Panc1 (cell line): Measurements from ENCODE around the gene LDB2.

Source experiments
- POLR2AphosphoS5 ChIP-seq: IDR thresholded peaks from 2 replicates; pipeline ENCODE4 v1.6.1; 2012; ENCODE audit warnings: mild to moderate bottlenecking, low read depth, low read length, moderate library complexity
- SIN3A ChIP-seq: IDR thresholded peaks from 2 replicates; pipeline ENCODE4 v1.6.1; 2012; ENCODE audit warnings: low read depth, mild to moderate bottlenecking, low read length, moderate library complexity, borderline replicate concordance; ENCODE audit not compliant: insufficient read depth
- TCF7L2 ChIP-seq: IDR thresholded peaks from 2 replicates; pipeline ENCODE4 v1.6.1; 2011; ENCODE audit warnings: mild to moderate bottlenecking, low read depth, low read length, inconsistent platforms
- TF ChIP-seq, protein P1 (sequence below): fragments of 450-650 bp; IDR thresholded peaks from 2 replicates; pipeline ENCODE4 v1.5.1; 2017; ENCODE audit warnings: mild to moderate bottlenecking
- TF ChIP-seq, protein P2 (sequence below), 2 experiments: IDR thresholded peaks; 2 replicates each; pipeline ENCODE4 v1.6.1; 2011 to 2012; ENCODE audit warnings: low read depth in 2 of 2, control low read depth in 1 of 2, low read length in 1 of 2, mild to moderate bottlenecking in 1 of 2, moderate library complexity in 1 of 2; ENCODE audit not compliant: insufficient read depth in 1 of 2

DNA sequence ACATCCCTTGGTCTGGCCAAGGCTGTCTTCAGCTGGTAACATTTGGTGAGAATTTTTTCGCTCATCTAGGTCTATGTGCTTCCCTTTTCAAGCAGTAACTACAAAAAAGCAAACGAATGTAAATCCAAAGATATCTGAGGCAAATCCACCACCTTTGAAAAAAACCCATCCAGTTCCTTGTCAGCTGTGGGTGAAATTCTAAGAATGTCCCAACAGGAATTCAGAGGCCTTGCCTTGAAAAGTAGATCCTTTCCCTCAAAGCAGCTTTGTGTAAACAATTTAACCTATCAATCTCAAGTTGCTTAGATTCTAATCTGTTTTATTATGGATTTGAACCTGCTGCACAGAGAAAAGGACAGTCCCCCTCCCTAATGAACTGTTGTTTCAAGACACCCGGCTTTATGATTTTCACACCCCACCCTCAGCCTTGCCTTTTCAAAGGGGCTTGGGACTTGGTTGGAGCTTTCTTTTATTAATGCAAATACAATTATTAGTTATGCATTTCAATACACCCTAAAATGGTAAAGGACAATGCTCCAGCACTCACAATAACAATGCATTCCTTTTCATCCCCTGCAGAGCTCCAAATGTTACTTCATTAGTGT lies 166.6 kb downstream of the LDB2 start:
- TF ChIP-seq, protein P1, sequence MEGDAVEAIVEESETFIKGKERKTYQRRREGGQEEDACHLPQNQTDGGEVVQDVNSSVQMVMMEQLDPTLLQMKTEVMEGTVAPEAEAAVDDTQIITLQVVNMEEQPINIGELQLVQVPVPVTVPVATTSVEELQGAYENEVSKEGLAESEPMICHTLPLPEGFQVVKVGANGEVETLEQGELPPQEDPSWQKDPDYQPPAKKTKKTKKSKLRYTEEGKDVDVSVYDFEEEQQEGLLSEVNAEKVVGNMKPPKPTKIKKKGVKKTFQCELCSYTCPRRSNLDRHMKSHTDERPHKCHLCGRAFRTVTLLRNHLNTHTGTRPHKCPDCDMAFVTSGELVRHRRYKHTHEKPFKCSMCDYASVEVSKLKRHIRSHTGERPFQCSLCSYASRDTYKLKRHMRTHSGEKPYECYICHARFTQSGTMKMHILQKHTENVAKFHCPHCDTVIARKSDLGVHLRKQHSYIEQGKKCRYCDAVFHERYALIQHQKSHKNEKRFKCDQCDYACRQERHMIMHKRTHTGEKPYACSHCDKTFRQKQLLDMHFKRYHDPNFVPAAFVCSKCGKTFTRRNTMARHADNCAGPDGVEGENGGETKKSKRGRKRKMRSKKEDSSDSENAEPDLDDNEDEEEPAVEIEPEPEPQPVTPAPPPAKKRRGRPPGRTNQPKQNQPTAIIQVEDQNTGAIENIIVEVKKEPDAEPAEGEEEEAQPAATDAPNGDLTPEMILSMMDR, result no peak
- TF ChIP-seq, protein P2, sequence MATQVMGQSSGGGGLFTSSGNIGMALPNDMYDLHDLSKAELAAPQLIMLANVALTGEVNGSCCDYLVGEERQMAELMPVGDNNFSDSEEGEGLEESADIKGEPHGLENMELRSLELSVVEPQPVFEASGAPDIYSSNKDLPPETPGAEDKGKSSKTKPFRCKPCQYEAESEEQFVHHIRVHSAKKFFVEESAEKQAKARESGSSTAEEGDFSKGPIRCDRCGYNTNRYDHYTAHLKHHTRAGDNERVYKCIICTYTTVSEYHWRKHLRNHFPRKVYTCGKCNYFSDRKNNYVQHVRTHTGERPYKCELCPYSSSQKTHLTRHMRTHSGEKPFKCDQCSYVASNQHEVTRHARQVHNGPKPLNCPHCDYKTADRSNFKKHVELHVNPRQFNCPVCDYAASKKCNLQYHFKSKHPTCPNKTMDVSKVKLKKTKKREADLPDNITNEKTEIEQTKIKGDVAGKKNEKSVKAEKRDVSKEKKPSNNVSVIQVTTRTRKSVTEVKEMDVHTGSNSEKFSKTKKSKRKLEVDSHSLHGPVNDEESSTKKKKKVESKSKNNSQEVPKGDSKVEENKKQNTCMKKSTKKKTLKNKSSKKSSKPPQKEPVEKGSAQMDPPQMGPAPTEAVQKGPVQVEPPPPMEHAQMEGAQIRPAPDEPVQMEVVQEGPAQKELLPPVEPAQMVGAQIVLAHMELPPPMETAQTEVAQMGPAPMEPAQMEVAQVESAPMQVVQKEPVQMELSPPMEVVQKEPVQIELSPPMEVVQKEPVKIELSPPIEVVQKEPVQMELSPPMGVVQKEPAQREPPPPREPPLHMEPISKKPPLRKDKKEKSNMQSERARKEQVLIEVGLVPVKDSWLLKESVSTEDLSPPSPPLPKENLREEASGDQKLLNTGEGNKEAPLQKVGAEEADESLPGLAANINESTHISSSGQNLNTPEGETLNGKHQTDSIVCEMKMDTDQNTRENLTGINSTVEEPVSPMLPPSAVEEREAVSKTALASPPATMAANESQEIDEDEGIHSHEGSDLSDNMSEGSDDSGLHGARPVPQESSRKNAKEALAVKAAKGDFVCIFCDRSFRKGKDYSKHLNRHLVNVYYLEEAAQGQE (IDR thresholded peaks at IDR 0.05; ENCODE audit: insufficient read depth in 1 of 2, low read depth in 2 of 2, low read length in 1 of 2), result no peak
- TF ChIP-seq POLR2AphosphoS5, result no peak
- no peak for TF ChIP-seq TCF7L2
- no peak for TF ChIP-seq SIN3A
